Endothelial cell (in vitro differentiated cells): Measurements from ENCODE around the gene OR5I1. TPM values are rescaled to one million over a fixed set of nuclear protein-coding genes. Genes with fewer than 3 reads are reported as not detected.

ENCODE experiments used
- DNase-seq: peaks from one replicate; pipeline ENCODE4 v3.0.0; 2021; ENCODE audit warnings: low spot score
- H3K27ac Mint-ChIP-seq: one replicate; pipeline ENCODE4 v1.8.0; 2021; ENCODE audit warnings: mixed read lengths, inconsistent platforms; ENCODE audit not compliant: unreplicated experiment
- H3K27me3 Mint-ChIP-seq: one replicate; pipeline ENCODE4 v1.8.0; 2021; ENCODE audit warnings: mild to moderate bottlenecking, moderate library complexity, mixed read lengths, inconsistent platforms; ENCODE audit not compliant: unreplicated experiment
- H3K36me3 Mint-ChIP-seq: one replicate; pipeline ENCODE4 v1.8.0; 2021; ENCODE audit warnings: mild to moderate bottlenecking, low read depth, mixed read lengths, inconsistent platforms; ENCODE audit not compliant: unreplicated experiment
- H3K4me1 Mint-ChIP-seq: one replicate; pipeline ENCODE4 v1.8.0; 2021; ENCODE audit warnings: mild to moderate bottlenecking, mixed read lengths, inconsistent platforms; ENCODE audit not compliant: unreplicated experiment
- H3K4me3 Mint-ChIP-seq: one replicate; pipeline ENCODE4 v1.8.0; 2021; ENCODE audit warnings: mild to moderate bottlenecking, mixed read lengths, inconsistent platforms; ENCODE audit not compliant: unreplicated experiment
- H3K9me3 Mint-ChIP-seq: one replicate; pipeline ENCODE4 v1.8.0; 2021; ENCODE audit warnings: mixed read lengths, inconsistent platforms; ENCODE audit not compliant: unreplicated experiment
- CTCF ChIP-seq: fragments of 200-600 bp; sonication (generic); IDR thresholded peaks from one replicate; pipeline ENCODE4 v1.5.0; 2021; ENCODE audit warnings: antibody characterized with exemption; ENCODE audit not compliant: unreplicated experiment
- total RNA-seq: library from RNA; stranded (reverse); fragmentation: NEBNext Ultra II Directional; extraction: Animal tissue kit (Norgen Biotek cat#: 25700); gene quantifications from one replicate; pipeline ENCODE4 v1.2.1, GENCODE V29; 2021; ENCODE audit not compliant: unreplicated experiment

The OR5I1 gene
- total RNA-seq, 1 donor from 2014 or later: not detected

GRCh38 chr11:55956521-55956920 is 20.3 kb upstream of the OR5I1 start:
- Mint-ChIP-seq H3K4me1 (no peaks in the 10 kb centered on the region), H3K4me3 (no peak overlapping the region), H3K27ac (no peak overlapping the region), H3K9me3 (no peaks in the 10 kb centered on the region), H3K27me3 (no peaks in the 10 kb centered on the region), H3K36me3 (no peaks in the 10 kb centered on the region)
- TF ChIP-seq CTCF: no peak
- DNase-seq: no peak

- Mint-ChIP-seq H3K9me3 (peaks cover 5% of the 10 kb centered on the region), H3K36me3 (no peaks in the 10 kb centered on the region), H3K4me1 (peaks cover 5% of the 10 kb centered on the region), H3K4me3 (no peak overlapping the region), H3K27ac (no peak overlapping the region), H3K27me3 (no peaks in the 10 kb centered on the region)
- no peak for DNase-seq
- TF ChIP-seq CTCF: no peak
These were observed 13.1 kb upstream of the OR5I1 start for GRCh38 chr11:55949330-55949729.

- peak; percentile 63 for TF ChIP-seq CTCF
- H3K4me3 Mint-ChIP-seq: no peak overlapping the region
- H3K9me3 Mint-ChIP-seq: no peaks in the 10 kb centered on the region
- no peak overlapping the region for H3K27ac Mint-ChIP-seq
- H3K4me1 Mint-ChIP-seq: peaks cover 5% of the 10 kb centered on the region
- no peaks in the 10 kb centered on the region for H3K36me3 Mint-ChIP-seq
- H3K27me3 Mint-ChIP-seq: no peaks in the 10 kb centered on the region
- peak; percentile 26 for DNase-seq
These were observed 6.7 kb upstream of the OR5I1 start for GRCh38 chr11:55942785-55943392.

- Mint-ChIP-seq H3K27ac (no peak overlapping the region), H3K9me3 (no peaks in the 10 kb centered on the region), H3K36me3 (no peaks in the 10 kb centered on the region), H3K4me3 (no peak overlapping the region), H3K27me3 (no peaks in the 10 kb centered on the region), H3K4me1 (no peaks in the 10 kb centered on the region)
- no peak for TF ChIP-seq CTCF
- DNase-seq: no peak
These were observed 15.7 kb downstream of the OR5I1 start for GRCh38 chr11:55920537-55920936.

- no peaks in the 10 kb centered on the region for H3K9me3 Mint-ChIP-seq
- no peaks in the 10 kb centered on the region for H3K27me3 Mint-ChIP-seq
- no peaks in the 10 kb centered on the region for H3K36me3 Mint-ChIP-seq
- no peak within 1 kb of the TSS for H3K27ac Mint-ChIP-seq
- no peaks in the 10 kb centered on the region for H3K4me1 Mint-ChIP-seq
- H3K4me3 Mint-ChIP-seq: no peak within 1 kb of the TSS
- no peak for DNase-seq
- no peak for TF ChIP-seq CTCF
These were observed 21.7 kb downstream of the OR5I1 start, which contains the start of gene OR5W2 for GRCh38 chr11:55914482-55914881. OR5W2 (minus strand) TSS chr11:55914582; CDS start chr11:55914582, 0 bp downstream.
